ENCODE data around the gene MPC1. TPM values are rescaled to one million over a fixed set of nuclear protein-coding genes. Genes with fewer than 3 reads are reported as not detected.
"Not testable (repeated sequence)": the region's sequence is repeated elsewhere in the genome, so short reads cannot be mapped to it uniquely, and the experiment has no call there.

The MPC1 gene
- polyA plus RNA-seq, 4 donors = 25.9 to 213 (median 115) TPM

- H3K9me3 ChIP-seq (ENCODE audit: control insufficient read depth in 2 of 2, insufficient read depth in 1 of 2, low read depth in 1 of 2, low read length in 1 of 2); H3K4me3 ChIP-seq (ENCODE audit: low read depth in 1 of 3, low read length in 3 of 3); H3K4me1 ChIP-seq (ENCODE audit: control insufficient read depth in 3 of 3, insufficient read depth in 2 of 3, low read depth in 1 of 3, low read length in 2 of 3); FAIRE-seq; H3K36me3 ChIP-seq (ENCODE audit: control insufficient read depth in 3 of 3, insufficient read depth in 2 of 3, low read depth in 1 of 3, low read length in 3 of 3); H3K27ac ChIP-seq (ENCODE audit: low read depth in 1 of 3, low read length in 2 of 3); H3K27me3 ChIP-seq (ENCODE audit: control insufficient read depth in 3 of 3, insufficient read depth in 3 of 3, low read length in 3 of 3): not testable (repeated sequence)
- DNase-seq = peak; percentile 73 to 78
- WGBS, 3 donors = 24 to 26% (median 24%) methylated on average over 16 of the region's 16 CpGs
Observed at GRCh38 chr6:166400649-166401250, 18.0 kb upstream of the MPC1 start.

- Histone ChIP-seq H3K27me3 (ENCODE audit: control insufficient read depth in 3 of 3, insufficient read depth in 3 of 3, low read length in 3 of 3) (peaks cover 0 to 9% (median 0%) of the 10 kb centered on the region in 3 donors), H3K9me3 (ENCODE audit: control insufficient read depth in 2 of 2, insufficient read depth in 1 of 2, low read depth in 1 of 2, low read length in 1 of 2) (peaks cover 0 to 4% of the 10 kb centered on the region in 2 donors), H3K27ac (ENCODE audit: low read depth in 1 of 3, low read length in 2 of 3) (no peak overlapping the region), H3K36me3 (ENCODE audit: control insufficient read depth in 3 of 3, insufficient read depth in 2 of 3, low read depth in 1 of 3, low read length in 3 of 3) (no peaks in the 10 kb centered on the region), H3K4me1 (ENCODE audit: control insufficient read depth in 3 of 3, insufficient read depth in 2 of 3, low read depth in 1 of 3, low read length in 2 of 3) (no peaks in the 10 kb centered on the region), H3K4me3 (ENCODE audit: low read depth in 1 of 3, low read length in 3 of 3) (no peak overlapping the region)
- DNase-seq (peak in 1 of 2 donors; percentile 14), FAIRE-seq (no peak)
- WGBS, 3 donors = 33 to 71% (median 48%) methylated on average over 2 of the region's 2 CpGs
Observed at GRCh38 chr6:166400181-166400580, 17.4 kb upstream of the MPC1 start.

- FAIRE-seq = no peak
- WGBS, 3 donors = 83 to 94% (median 87%) methylated on average over 3 of the region's 3 CpGs
Observed at GRCh38 chr6:166398348-166398747, 15.6 kb upstream of the MPC1 start.

GRCh38 chr6:166397849-166398248, 15.1 kb upstream of the MPC1 start:
- WGBS, 3 donors = 84 to 91% (median 88%) methylated on average over 4 of the region's 4 CpGs
- Histone ChIP-seq H3K27ac (ENCODE audit: low read depth in 1 of 3, low read length in 2 of 3) (no peak overlapping the region), H3K9me3 (ENCODE audit: control insufficient read depth in 2 of 2, insufficient read depth in 1 of 2, low read depth in 1 of 2, low read length in 1 of 2) (peaks cover 0 to 4% of the 10 kb centered on the region in 2 donors), H3K4me1 (ENCODE audit: control insufficient read depth in 3 of 3, insufficient read depth in 2 of 3, low read depth in 1 of 3, low read length in 2 of 3) (no peaks in the 10 kb centered on the region), H3K27me3 (ENCODE audit: control insufficient read depth in 3 of 3, insufficient read depth in 3 of 3, low read length in 3 of 3) (peaks cover 0 to 9% (median 0%) of the 10 kb centered on the region in 3 donors), H3K36me3 (ENCODE audit: control insufficient read depth in 3 of 3, insufficient read depth in 2 of 3, low read depth in 1 of 3, low read length in 3 of 3) (no peaks in the 10 kb centered on the region), H3K4me3 (ENCODE audit: low read depth in 1 of 3, low read length in 3 of 3) (no peak overlapping the region)
- DNase-seq (no peak), FAIRE-seq (no peak)

More at GRCh38 chr6:166398348-166398747, 15.6 kb upstream of the MPC1 start:
- Histone ChIP-seq H3K27ac (ENCODE audit: low read depth in 1 of 3, low read length in 2 of 3) (no peak overlapping the region), H3K36me3 (ENCODE audit: control insufficient read depth in 3 of 3, insufficient read depth in 2 of 3, low read depth in 1 of 3, low read length in 3 of 3) (no peaks in the 10 kb centered on the region), H3K4me1 (ENCODE audit: control insufficient read depth in 3 of 3, insufficient read depth in 2 of 3, low read depth in 1 of 3, low read length in 2 of 3) (no peaks in the 10 kb centered on the region), H3K9me3 (ENCODE audit: control insufficient read depth in 2 of 2, insufficient read depth in 1 of 2, low read depth in 1 of 2, low read length in 1 of 2) (peaks cover 0 to 4% of the 10 kb centered on the region in 2 donors), H3K4me3 (ENCODE audit: low read depth in 1 of 3, low read length in 3 of 3) (no peak overlapping the region), H3K27me3 (ENCODE audit: control insufficient read depth in 3 of 3, insufficient read depth in 3 of 3, low read length in 3 of 3) (peaks cover 0 to 9% (median 0%) of the 10 kb centered on the region in 3 donors)
- no peak for DNase-seq

- H3K36me3 ChIP-seq (ENCODE audit: control insufficient read depth in 3 of 3, insufficient read depth in 2 of 3, low read depth in 1 of 3, low read length in 3 of 3) = no peaks in the 10 kb centered on the region
- peaks cover 0 to 4% of the 10 kb centered on the region in 2 donors for H3K9me3 ChIP-seq (ENCODE audit: control insufficient read depth in 2 of 2, insufficient read depth in 1 of 2, low read depth in 1 of 2, low read length in 1 of 2)
- H3K4me1 ChIP-seq (ENCODE audit: control insufficient read depth in 3 of 3, insufficient read depth in 2 of 3, low read depth in 1 of 3, low read length in 2 of 3) = no peaks in the 10 kb centered on the region
- DNase-seq = no peak
- H3K27me3 ChIP-seq (ENCODE audit: control insufficient read depth in 3 of 3, insufficient read depth in 3 of 3, low read length in 3 of 3) = peaks cover 0 to 12% (median 0%) of the 10 kb centered on the region in 3 donors
- H3K4me3 ChIP-seq (ENCODE audit: low read depth in 1 of 3, low read length in 3 of 3) = no peak overlapping the region
- WGBS, 3 donors = 74 to 83% (median 77%) methylated on average over 6 of the region's 6 CpGs
- H3K27ac ChIP-seq (ENCODE audit: low read depth in 1 of 3, low read length in 2 of 3) = no peak overlapping the region
- FAIRE-seq = no peak
Observed at GRCh38 chr6:166395778-166396177, 13.0 kb upstream of the MPC1 start.

- FAIRE-seq (no peak), DNase-seq (no peak)
- Histone ChIP-seq H3K9me3 (ENCODE audit: control insufficient read depth in 2 of 2, insufficient read depth in 1 of 2, low read depth in 1 of 2, low read length in 1 of 2) (peaks cover 0 to 4% of the 10 kb centered on the region in 2 donors), H3K27ac (ENCODE audit: low read depth in 1 of 3, low read length in 2 of 3) (no peak overlapping the region), H3K4me3 (ENCODE audit: low read depth in 1 of 3, low read length in 3 of 3) (no peak overlapping the region), H3K27me3 (ENCODE audit: control insufficient read depth in 3 of 3, insufficient read depth in 3 of 3, low read length in 3 of 3) (peaks cover 0 to 14% (median 0%) of the 10 kb centered on the region in 3 donors), H3K4me1 (ENCODE audit: control insufficient read depth in 3 of 3, insufficient read depth in 2 of 3, low read depth in 1 of 3, low read length in 2 of 3) (no peaks in the 10 kb centered on the region), H3K36me3 (ENCODE audit: control insufficient read depth in 3 of 3, insufficient read depth in 2 of 3, low read depth in 1 of 3, low read length in 3 of 3) (no peaks in the 10 kb centered on the region)
- 63 to 86% (median 74%) methylated on average over 6 of the region's 6 CpGs for WGBS, 3 donors
Observed at GRCh38 chr6:166395351-166395750, 12.6 kb upstream of the MPC1 start.

- Histone ChIP-seq H3K9me3 (ENCODE audit: control insufficient read depth in 2 of 2, insufficient read depth in 1 of 2, low read depth in 1 of 2, low read length in 1 of 2) (peaks cover 0 to 4% of the 10 kb centered on the region in 2 donors), H3K4me1 (ENCODE audit: control insufficient read depth in 3 of 3, insufficient read depth in 2 of 3, low read depth in 1 of 3, low read length in 2 of 3) (no peaks in the 10 kb centered on the region), H3K4me3 (ENCODE audit: low read depth in 1 of 3, low read length in 3 of 3) (no peak overlapping the region), H3K36me3 (ENCODE audit: control insufficient read depth in 3 of 3, insufficient read depth in 2 of 3, low read depth in 1 of 3, low read length in 3 of 3) (no peaks in the 10 kb centered on the region), H3K27ac (ENCODE audit: low read depth in 1 of 3, low read length in 2 of 3) (no peak overlapping the region), H3K27me3 (ENCODE audit: control insufficient read depth in 3 of 3, insufficient read depth in 3 of 3, low read length in 3 of 3) (peaks cover 0 to 14% (median 0%) of the 10 kb centered on the region in 3 donors)
- WGBS, 3 donors = 50 to 72% (median 56%) methylated on average over 10 of the region's 10 CpGs
- DNase-seq (no peak), FAIRE-seq (no peak)
Observed at GRCh38 chr6:166394036-166394892, 11.5 kb upstream of the MPC1 start.

GRCh38 chr6:166393535-166393823, 10.7 kb upstream of the MPC1 start:
- Histone ChIP-seq H3K9me3 (ENCODE audit: control insufficient read depth in 2 of 2, insufficient read depth in 1 of 2, low read depth in 1 of 2, low read length in 1 of 2) (peaks cover 0 to 4% of the 10 kb centered on the region in 2 donors), H3K4me3 (ENCODE audit: low read depth in 1 of 3, low read length in 3 of 3) (no peak overlapping the region), H3K36me3 (ENCODE audit: control insufficient read depth in 3 of 3, insufficient read depth in 2 of 3, low read depth in 1 of 3, low read length in 3 of 3) (no peaks in the 10 kb centered on the region), H3K4me1 (ENCODE audit: control insufficient read depth in 3 of 3, insufficient read depth in 2 of 3, low read depth in 1 of 3, low read length in 2 of 3) (no peaks in the 10 kb centered on the region), H3K27ac (ENCODE audit: low read depth in 1 of 3, low read length in 2 of 3) (no peak overlapping the region), H3K27me3 (ENCODE audit: control insufficient read depth in 3 of 3, insufficient read depth in 3 of 3, low read length in 3 of 3) (peaks cover 0 to 10% (median 0%) of the 10 kb centered on the region in 3 donors)
- WGBS, 3 donors = 70 to 87% (median 83%) methylated on average over 22 to 27 of the region's 27 CpGs
- FAIRE-seq = no peak
- DNase-seq = no peak

Data from small intestine (tissue), 7 donors.